SW 1271 (cell line): ENCODE measurements around the gene LSM2.

Source experiments
- DNase-seq, 2 experiments: peaks; one replicate each; lab custom pipeline; 2025; lab: John Stamatoyannopoulos, UW

LSM2 gene

DNA sequence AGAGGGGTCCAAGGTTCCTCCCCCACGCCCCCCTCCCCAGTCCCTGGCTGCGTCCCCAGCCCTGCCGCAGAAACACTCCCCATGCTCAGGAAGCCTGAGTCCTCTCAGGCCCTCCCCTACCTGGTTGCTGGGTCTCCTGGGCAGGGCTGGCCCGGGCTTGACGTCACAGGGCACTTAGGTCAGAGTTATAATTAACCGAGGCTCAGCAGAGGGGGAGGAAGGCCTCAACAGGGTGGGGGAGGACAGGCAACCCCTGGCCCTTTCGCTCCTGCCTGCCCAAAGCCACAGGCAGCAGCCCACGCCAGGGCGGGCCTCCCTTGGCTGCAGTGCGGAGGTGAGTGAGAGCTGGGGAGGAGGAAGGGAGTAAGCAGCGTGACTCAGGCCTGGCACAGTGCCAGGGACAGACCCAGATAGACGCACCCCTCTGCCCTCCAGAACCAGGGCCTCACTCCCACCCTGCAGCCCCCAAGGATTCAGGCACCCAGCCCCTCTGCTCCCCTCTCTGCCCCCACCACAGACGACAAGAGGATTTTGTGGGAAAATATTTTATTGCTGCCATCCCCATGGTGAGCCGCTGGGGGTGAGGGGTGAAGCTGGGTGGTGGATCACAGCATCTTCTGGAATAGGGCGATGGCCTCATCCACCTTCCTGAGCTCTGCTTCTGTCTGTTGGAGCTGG, 29.6 kb downstream of the LSM2 start, which contains the start of gene VWA7:
Gene VWA7 (minus strand): TSS at position 340 of the 678 bp plus-strand sequence. CDS start 549 bp downstream, outside the sequence.
- DNase-seq, result peak in 1 of 2 experiments; percentile 54

DNA sequence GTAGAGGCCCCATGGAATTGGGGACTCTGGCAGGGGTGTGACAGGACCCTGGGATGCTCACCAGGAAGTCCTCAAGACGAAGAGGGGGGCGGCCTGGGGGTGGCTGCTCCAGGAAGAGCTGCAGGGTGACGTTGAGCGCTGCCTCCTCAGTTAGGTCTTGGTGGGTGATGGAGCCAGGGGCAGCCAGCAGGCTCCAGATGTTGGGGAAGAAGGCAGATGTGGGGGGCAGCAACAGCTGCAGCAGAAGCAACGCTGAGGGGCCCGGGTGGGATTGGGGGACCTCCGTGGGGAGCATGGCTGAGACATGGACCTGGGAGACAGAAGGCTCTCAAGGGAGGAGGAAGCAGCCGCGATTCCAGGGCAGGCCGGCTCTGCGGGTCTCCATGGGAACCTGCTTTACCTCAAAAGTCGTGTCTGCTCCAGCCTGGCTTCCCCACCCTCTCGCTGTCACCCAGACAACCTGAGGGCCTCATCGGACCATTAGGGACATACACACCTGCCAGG, 30.2 kb downstream of the LSM2 start:
- DNase-seq, result no peak

DNA sequence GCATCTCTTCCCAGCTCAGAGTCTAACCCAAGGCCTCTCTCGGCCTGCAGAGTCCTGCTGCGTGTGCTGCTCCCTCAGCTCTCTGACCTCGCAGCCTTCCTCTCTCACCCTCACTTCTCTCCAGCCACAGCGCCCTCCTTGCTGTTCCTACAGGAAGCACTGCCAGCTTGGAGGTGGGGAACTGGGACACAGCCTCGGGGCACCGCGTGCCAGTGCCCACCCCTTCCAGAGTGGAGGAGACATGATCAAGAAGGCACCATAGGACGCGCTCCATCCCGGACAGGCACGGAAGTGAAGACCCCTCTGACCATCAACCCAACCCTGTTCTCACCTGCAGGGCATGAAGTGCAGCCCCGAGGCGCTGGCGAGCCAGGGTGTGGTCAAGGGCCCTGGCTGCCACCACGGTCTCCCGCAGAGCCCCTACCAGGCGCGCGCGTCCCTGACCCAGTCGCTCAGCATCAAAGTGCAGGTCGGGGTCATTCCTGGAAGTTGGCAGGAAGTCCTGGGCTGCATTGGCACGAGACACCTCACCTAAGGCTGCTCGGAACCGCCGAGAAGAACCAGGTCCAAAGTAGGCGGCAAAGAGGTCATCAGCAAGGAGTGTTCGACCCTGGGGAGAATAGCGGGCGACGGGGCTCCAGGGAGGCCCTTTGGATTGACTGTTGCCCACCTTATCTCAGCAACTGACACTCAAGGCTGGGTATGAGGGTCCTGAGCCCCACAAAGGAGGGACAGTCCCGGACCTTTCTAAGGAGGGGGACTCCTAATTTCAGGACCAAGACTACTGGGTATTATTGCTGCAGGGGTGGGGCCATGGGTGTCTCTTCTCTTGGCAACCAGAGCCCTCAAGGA, 30.9 kb downstream of the LSM2 start:
- no peak for DNase-seq

DNA sequence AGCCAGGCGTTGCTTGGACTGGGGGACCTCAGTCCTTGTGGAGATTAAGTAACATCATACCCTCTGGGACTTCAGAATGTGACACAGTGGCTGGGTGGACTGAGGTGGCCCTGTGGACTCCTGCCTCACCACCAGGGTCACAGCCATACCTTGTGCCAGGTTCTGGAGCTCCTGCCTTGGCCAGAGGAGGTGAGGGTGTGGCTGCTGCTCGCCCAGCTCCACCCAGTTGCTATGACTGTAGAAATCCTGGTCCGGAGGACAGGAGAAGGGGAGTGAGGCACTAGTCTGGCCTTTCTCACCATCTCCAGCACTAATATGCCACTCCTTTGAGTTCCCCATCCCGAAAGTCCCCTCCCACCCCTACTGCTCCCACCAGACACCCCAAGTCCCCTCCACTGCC, 31.6 kb downstream of the LSM2 start:
- DNase-seq, result no peak

DNA sequence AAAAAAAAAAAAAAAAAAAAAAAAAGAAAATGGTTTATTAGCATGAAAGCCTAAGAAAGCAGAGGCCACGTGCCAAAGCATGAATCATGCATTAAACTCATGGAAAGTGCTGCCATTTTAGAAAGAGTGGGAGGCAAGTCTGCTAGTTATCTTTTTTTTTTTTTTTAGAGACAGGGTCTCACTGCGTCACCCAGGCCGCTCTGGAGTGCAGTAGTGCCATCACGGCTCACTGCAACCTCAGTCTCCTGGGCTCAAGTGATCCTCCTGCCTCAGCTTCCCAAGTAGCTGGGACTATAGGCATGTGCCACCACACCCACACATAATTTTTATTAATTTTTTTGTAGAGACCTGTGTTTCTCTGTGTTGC, 34.8 kb downstream of the LSM2 start:
- no peak for DNase-seq

DNA sequence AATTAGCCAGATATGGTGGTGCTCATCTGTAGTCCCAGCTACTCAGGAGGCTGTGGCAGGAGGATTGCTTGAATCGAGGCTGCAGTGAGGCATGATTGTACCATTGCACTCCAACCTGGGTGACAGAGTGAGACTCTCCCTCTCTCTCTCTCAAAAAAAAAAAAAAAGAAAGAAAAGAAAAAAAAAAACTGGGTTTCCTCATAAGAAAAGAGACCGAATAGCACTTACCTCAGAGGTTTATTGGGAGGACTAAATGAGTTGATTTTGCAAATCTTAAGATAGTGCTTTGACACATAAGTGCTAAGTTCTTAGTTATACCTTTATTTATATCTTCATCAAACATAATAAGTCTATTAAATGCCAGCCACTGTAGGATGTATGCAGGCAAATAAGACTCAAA, 35.9 kb downstream of the LSM2 start:
- DNase-seq, result no peak

DNA sequence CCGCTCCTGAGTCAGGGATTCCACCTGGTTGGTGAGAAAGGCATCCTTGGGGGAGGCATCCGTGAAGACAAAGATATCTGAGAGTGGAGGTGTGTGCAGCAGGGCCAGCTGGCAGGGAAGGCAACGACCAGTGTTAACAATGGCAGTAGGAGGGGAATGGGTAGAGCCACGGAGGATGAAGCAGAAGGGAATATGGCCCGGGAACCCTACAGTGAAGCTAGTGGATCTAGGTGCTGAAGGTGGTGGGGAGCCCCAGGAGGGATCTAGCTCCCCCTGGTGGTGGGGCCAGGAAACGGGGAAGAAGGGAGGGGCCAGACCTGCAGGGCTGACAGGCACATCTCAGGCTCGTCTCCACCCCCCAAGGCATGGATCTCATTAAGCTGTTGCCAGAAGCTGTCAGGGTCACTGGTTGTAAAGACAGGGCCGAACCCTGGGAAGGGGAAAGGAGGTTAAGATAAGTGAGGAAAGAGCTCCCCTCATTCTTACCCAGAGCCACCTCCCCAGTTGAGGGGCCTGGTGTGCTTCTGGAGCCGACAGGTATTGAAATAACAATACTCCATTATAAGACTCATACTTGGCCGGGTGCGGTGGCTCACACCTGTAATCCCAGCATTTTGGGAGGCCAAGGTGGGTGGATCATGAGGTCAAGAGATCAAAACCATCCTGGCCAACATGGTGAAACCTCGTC, 36.9 kb downstream of the LSM2 start:
- DNase-seq, result peak in 1 of 2 experiments; percentile 34

DNA sequence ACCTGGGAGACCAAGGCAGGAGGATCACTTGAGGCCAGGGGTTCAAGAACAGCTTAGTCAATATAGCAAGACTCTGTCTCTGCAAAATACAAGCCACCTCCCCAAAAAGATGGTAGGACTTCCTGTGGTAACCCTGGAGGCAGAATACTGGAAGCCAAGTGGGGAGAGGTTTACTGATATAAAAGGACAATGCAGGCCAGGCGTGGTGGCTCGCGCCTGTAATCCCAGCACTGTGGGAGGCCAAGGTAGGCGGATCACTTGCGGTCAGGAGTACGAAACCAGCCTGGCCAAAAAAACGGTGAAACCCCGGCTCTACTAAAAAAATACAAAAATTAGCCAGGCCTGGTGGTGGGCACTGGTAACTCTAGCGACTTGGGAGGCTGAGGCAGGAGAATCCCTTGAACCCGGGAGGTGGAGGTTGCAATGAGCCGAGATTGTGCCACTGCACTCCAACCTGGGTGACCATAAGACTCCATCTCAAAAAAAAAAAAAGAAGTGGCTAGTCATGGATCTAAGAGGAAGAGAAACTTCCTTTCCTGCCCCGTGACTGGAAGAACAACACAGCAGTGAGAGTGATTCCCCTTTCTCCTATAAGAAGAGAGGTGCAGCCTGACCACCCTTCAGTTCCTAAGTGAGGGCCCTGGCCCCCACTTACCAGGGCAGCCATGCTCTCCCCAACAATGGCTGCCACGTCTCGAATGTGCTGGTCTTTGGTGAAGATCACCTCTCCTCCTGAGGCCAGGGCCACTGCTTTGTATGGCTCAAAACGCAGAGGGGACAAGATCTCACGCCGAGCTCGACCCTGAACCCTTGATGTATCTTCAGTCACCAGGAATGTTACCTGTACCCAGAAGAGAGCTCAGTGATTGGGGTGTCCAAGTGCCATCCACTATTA, 38.2 kb downstream of the LSM2 start:
- DNase-seq, result no peak

DNA sequence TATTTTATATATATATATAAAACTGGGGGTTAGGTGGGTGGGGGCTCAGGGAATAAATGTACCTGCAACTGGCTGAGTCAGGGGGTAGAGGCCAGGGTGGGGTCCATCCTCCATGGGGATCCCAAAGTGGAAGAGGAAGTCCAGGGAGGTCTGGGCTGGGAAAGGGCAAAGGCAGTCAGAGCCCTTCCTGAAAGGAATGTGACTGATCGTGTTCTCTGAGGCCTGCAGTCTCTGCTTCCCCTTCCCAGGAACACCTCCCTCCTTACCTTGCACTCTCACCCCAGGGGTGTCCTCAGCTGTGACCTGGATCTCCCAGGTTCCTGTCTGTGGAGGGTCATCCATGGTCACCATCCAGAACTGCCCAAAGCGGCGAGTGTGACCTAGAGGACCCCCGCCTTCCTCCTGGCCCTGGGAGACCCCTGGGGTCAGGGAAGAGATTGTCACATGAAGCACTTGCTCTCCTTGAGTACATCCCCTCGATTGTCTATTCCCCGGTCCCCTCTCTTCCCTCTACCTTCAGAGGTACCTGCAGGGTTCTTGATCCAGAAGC, 39.6 kb downstream of the LSM2 start:
- DNase-seq, result no peak

DNA sequence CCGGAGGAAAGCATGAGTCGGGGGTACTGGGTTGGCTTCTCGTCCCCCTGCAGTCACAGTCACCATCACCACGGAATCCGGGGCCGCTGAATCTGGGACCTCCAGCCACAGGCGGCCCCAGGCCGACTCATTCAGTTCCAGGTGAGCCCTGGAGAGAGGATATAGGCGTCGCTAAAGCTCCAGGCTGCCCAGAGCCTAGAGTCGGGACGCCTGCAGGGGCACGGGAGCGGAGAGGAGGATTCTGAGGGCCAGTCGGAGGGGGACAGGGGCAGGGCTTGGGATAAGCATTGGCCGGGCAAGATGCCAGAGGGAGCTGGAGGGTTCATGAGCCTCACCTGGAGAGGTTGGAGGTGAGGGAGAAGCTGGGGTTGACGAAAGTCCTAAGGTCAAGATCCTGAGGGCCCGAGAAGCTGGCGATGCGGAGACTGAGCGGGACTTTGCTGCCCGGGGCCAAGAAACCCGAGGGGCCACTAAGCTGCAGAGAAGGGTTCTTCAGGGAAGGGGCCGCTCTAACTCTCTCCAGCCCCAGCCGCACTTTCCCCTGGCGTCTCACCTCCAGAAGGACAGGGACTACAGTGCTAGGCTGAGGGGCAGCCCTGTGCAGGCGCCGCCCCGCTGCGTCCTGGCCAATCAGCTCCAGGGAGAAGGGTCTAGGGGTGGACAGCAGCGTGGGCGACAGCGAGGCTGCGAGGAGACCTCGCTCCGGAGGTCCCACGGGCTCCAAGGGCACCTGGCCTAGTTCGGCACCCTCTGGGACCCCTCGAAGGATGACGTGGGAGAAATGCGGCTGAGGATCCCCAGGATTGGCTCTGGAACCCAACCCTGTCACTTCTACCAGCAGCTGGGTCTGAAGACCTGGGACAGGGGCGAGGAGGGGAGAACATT, 40.6 kb downstream of the LSM2 start:
- no peak for DNase-seq

DNA sequence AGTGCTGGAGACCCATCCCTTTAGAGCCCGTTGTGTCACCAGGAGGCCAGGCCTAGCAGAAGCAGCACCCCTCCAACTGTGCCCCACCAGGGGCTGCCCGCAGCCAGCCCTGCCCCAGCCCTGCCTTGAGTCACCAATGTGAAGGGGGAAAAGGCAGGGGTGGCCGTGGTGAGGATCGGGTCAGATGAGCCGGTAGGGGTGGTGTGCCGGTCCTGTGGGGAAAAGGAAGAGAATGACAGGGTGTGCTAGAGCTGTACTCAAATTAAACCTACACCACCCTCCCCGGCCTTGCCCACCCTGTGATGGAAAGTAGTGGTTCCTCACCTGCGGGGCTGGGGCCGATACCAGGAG, 41.2 kb downstream of the LSM2 start:
- DNase-seq, result no peak

DNA sequence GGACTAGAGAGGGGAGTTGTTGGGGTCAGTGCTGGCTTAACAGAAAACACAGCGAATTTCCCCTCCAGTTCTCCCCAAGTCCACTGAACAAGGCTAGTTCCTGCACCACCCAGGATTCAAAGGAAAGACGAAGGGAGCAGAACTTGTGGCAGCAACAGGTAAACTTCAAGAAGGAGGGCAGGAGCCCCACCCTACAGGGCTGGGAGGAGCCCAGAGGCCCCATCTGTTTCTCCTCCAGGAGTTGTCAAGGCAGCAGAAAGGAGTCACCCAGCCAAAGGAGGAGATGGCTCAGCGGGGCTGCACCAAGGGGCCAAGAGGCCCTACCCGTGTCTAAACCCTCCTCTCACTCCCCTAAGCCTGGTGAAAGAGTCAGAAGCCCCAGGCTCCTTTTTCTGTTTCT, 42.6 kb downstream of the LSM2 start:
- DNase-seq, result no peak

DNA sequence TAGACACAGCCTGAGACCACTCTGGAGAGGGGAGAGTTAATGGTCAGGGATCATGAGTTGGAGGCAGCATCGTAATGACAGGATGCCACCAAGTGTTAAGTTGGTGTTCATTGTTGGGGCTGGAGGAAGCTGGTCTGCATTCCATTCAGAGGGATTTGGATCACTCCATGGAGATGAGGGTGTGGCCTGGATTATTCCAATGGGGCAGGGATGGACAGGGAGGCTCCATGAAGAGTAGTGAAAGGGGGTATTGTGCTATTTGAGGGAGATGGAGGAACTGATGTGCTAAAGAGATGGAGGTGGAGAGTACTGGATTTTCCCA, 43.2 kb downstream of the LSM2 start:
- peak; percentile 13 to 37 for DNase-seq

DNA sequence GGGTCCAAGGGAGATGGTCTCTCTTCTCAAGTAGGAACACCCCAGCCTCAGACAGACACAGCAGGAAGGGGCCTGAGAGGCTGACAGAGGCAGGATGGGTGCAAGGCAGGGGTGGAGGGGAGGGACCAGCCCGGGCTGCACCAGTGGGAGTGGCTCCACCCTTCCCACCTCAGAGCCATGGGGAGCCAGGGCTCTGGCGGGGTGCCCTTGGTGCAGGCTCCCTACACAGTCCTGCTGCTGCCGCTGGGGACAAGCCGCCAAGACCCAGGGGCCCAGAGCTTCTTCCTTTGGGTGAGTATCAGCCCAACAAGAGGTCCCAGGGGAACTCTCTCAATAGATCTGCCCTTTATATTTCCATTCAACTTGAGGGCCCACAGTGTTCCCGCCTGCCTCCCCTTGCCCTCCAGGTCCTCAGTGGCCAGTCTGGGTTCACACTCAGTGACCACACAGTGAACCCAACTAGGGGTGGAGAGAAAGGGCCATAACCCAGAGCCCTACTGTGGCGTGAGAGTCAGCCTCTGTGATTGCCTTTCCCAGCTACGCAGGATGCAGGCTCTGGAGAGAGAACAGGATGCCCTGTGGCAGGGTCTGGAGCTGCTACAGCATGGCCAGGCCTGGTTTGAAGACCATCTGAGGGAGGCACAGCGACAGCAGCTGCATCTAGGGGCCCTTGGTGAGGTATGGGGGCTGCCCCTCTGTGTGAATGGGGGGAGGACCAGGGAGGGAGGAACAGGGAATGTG, 43.7 kb downstream of the LSM2 start:
- DNase-seq, result no peak

DNA sequence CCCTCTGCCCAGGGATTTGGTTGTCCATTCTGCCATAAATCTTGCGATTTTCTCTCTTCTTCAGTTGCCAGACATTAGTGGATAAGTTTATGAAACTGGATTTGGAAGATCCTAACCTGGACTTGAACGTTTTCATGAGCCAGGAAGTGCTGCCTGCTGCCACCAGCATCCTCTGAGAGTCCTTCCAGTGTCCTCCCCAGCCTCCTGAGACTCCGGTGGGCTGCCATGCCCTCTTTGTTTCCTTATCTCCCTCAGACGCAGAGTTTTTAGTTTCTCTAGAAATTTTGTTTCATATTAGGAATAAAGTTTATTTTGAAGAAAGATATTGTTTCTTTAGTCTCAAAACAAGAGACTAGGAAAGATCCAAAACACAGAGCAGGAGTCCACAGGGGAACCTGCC, 44.4 kb downstream of the LSM2 start, which contains the start of gene SAPCD1:
Gene SAPCD1 (plus strand): TSS at position 301 of the 400 bp plus-strand sequence. CDS start 399 bp downstream, outside the sequence.
- no peak for DNase-seq

DNA sequence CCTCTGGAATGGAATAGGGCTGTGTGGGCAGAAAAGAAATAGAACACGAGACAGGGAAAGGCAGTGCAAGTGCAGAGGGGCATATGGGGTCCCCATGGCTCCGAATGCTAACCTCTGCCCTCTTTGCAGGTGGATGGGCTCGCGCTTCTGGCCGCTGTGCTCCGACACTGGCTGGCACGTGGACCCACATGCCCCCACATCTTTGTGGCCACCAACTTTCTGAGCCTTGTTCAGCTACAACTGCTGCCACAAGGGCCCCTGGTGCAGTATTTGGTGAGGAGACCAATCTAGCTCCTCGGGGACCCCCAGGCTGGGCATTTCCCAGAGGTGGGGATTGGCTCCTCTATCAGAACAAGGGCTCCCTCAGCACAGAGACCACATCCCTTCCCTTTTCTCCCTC, 45.4 kb downstream of the LSM2 start:
- DNase-seq, result no peak

DNA sequence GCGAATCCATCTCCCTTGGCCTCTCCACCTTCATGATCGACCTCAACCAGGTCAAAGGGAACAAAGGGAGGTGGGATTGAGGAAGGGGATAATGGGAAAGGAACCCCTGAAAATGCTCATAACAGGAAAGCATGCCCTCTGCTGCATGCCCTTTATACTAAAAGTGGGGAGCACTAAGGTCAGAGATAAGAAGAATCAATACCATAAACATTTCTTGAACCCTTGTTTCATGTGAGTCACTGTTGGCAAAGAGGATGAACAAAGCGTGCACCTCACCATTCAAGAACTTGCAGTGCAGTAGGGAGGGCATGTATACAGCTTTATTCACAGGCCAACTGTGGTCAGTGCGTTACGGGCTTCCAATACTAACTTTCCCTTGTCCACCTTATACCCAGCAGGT, 46.0 kb downstream of the LSM2 start:
- DNase-seq, result no peak

DNA sequence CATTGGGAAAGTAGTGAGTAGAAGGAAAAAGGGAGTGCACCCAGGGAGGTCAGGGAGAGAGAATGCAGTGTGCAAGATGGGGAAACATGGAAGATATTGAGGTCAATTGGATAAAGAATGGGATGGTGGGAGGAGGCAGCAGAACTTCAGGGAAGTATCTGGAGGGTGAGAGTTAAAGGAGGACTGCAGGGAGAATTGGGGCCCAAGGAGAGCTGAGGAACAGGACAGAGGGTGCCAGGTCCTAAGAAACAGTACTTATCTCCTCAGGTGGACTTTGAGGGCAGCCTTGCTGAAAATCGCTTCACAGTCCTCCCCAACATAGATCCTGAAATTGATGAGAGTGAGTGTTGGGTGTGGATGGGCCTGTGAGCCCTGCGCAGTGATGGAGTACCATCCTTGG, 48.5 kb downstream of the LSM2 start:
- no peak for DNase-seq

DNA sequence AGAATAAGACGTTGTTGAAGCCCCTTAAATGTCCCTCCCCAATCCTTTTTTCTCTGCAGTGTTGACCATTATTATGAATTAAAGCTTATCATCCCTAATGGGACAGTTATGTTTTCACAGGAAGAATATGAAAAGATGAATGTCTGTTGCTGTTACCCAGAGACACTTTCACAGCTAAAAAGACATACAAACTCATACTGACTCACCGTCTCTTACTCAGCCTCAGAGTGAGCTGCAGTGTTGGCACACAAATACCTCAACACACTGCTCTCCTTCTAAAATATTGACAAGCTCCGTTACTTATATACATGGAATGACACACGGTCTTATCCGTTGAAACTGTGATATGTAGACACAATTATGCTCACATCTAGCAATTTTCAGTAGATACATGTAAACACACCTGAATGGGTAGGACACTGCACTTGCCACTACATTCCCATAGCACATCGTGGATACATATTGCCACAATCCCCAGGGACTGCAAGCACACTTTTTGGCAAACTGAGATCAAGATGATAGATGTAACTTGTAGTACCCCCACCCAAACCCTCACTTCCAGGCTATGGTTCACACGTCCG, 53.9 kb downstream of the LSM2 start:
- DNase-seq, result peak in 1 of 2 experiments; percentile 21
